Measurements from ENCODE around the gene RABEP2. TPM values are rescaled to one million over a fixed set of nuclear protein-coding genes. Genes with fewer than 3 reads are reported as not detected.
"Not testable (repeated sequence)": the region's sequence is repeated elsewhere in the genome, so short reads cannot be mapped to it uniquely, and the experiment has no call there.

RABEP2 gene
- total RNA-seq, 2 experiments from 2014 or later = 8.1 to 12.9 TPM

DNA sequence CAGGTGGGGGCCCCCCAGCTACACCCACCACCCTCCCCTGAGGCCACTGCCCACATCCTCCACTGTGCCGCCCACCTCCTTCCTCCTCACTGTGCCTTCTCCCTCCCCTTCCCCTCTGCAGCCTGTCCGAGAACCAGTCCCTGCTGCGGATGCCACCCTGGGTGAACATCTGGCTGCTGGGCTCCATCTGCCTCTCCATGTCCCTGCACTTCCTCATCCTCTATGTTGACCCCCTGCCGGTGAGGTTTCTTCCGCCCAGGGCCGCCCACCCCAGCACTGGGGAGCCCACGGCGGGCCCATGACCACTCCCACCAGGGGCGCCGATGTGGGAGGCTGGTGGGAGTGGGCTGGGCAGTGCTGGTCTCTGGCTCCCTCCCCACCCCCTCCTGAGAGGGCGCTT is 22.1 kb downstream of the RABEP2 start:
- Mint-ChIP-seq H3K36me3 (ENCODE audit: low read depth) (no peaks in the 10 kb centered on the region), H3K4me1 (no peaks in the 10 kb centered on the region), H3K9me3 (ENCODE audit: low read depth) (no peaks in the 10 kb centered on the region), H3K27me3 (no peaks in the 10 kb centered on the region), H3K4me3 (no peak overlapping the region), H3K27ac (no peak overlapping the region)
- DNase-seq = no peak
- intact Hi-C loops (cut with DNase I, micrococcal nuclease) = no loop called here
- ChIA-PET POLR2A (no interaction called here), CTCF (no interaction called here)
- ATAC-seq = no peak

DNA sequence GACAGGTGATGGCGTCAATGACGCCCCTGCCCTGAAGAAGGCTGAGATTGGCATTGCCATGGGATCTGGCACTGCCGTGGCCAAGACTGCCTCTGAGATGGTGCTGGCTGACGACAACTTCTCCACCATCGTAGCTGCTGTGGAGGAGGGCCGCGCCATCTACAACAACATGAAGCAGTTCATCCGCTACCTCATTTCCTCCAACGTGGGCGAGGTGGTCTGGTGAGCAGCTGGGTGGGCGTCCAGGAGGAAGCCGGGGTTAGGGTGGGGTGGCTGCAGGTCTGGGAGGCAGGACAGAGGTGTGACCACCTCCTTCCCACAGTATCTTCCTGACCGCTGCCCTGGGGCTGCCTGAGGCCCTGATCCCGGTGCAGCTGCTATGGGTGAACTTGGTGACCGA is 23.2 kb downstream of the RABEP2 start:
- no peak for DNase-seq
- Mint-ChIP-seq H3K9me3 (ENCODE audit: low read depth) (no peaks in the 10 kb centered on the region), H3K36me3 (ENCODE audit: low read depth) (no peaks in the 10 kb centered on the region), H3K27ac (no peak overlapping the region), H3K4me1 (no peaks in the 10 kb centered on the region), H3K4me3 (no peak overlapping the region), H3K27me3 (no peaks in the 10 kb centered on the region)
- no peak for ATAC-seq
- ChIA-PET POLR2A (no interaction called here), CTCF (no interaction called here)
- intact Hi-C loops (cut with DNase I, micrococcal nuclease) = no loop called here

DNA sequence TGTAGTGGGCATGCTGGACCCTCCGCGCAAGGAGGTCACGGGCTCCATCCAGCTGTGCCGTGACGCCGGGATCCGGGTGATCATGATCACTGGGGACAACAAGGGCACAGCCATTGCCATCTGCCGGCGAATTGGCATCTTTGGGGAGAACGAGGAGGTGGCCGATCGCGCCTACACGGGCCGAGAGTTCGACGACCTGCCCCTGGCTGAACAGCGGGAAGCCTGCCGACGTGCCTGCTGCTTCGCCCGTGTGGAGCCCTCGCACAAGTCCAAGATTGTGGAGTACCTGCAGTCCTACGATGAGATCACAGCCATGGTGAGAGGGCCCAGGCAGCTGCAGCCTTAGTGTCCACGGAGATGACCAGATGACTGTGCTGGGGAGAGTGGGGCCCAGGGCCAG is 24.4 kb downstream of the RABEP2 start:
- H3K36me3 Mint-ChIP-seq (ENCODE audit: low read depth) = no peaks in the 10 kb centered on the region
- POLR2A ChIA-PET = interaction anchor here (0.7 kb wide), 1 partner anchor 38 kb away, joined by 3 read pairs; no protein-coding TSS in a partner anchor

DNA sequence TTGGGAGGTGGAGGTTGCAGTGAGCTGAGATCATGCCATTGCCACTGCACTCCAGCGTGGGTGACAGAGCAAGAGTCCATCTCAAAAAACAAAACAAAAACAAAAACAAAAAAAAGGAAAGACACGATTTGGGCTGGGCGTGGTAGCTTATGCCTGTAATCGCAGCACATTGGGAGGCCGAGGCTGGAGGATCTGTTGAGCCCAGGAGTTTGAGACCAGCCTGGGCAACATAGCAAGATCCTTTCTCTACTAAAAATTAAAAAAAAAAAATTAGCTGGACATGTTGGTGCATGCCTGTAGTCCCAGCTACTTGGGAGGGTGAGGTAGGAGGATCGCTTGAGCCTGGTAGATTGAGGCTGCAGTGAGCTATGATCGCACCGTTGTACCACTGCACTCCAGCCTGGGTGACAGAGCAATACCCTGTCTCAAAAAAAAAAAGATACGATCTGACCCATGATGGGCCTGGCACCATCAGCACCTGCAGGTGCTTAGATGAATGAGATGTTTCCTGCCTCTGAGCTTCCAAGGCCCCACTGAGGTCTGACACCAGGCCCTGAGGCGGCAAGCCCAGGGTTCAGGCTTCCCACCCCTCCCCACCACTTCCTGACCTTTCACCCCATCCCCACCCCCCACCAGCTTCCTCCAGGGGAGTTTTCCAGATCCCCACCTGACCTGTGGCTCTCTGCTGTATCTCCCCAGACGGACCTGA is 25.0 kb downstream of the RABEP2 start:
- Mint-ChIP-seq H3K4me3 (no peak overlapping the region), H3K27me3 (no peaks in the 10 kb centered on the region), H3K27ac (no peak overlapping the region), H3K9me3 (ENCODE audit: low read depth) (no peaks in the 10 kb centered on the region), H3K36me3 (ENCODE audit: low read depth) (no peaks in the 10 kb centered on the region), H3K4me1 (no peaks in the 10 kb centered on the region)
- ChIA-PET POLR2A (interaction anchor here (0.7 kb wide), 2 partner anchors 38 to 361 kb away, joined by 3 to 4 read pairs; partner anchors contain the start of gene NUPR1), CTCF (interaction anchor here (0.6 kb wide), 1 partner anchor 89 kb away, joined by 3 read pairs; no protein-coding TSS in a partner anchor)
- no peak for ATAC-seq
- no peak for DNase-seq
- intact Hi-C loops (cut with DNase I, micrococcal nuclease) = no loop called here

More for the DNA sequence above, 24.4 kb downstream of the RABEP2 start:
- intact Hi-C loops (cut with DNase I, micrococcal nuclease) = no loop called here
- ATAC-seq (no peak), DNase-seq (no peak)
- Mint-ChIP-seq H3K9me3 (ENCODE audit: low read depth) (no peaks in the 10 kb centered on the region), H3K4me3 (no peak overlapping the region), H3K27ac (no peak overlapping the region), H3K27me3 (no peaks in the 10 kb centered on the region), H3K4me1 (no peaks in the 10 kb centered on the region)
- CTCF ChIA-PET = no interaction called here

DNA sequence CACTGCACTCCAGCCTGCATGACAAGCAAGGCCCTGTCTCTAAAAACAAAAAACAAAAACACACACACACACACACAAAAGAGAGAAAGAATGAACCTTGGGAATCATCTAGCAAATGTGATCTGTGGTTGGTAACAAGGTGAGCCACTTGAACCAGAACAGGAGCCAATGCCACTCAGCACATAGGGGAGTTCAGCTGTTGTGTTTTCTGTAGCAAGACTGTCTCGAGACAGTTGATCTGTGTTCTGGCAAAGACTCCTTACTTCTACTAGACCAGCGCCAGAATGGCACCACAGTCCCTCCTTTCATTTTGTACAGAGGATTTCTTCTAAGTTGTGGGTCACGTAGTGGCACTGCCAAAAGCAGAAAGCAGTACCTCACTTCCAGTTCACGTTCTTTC is 26.1 kb downstream of the RABEP2 start:
- no peaks in the 10 kb centered on the region for H3K9me3 Mint-ChIP-seq (ENCODE audit: low read depth)
- H3K4me1 Mint-ChIP-seq = no peaks in the 10 kb centered on the region
- CTCF ChIA-PET = interaction anchor here (1.3 kb wide), 1 partner anchor 9 kb away, joined by 3 read pairs; no protein-coding TSS in a partner anchor
- H3K4me3 Mint-ChIP-seq = no peak overlapping the region
- H3K27ac Mint-ChIP-seq = no peak overlapping the region
- no peak for DNase-seq
- no peaks in the 10 kb centered on the region for H3K27me3 Mint-ChIP-seq
- POLR2A ChIA-PET = interaction anchor here (0.7 kb wide), 1 partner anchor 21 kb away, joined by 4 read pairs; no protein-coding TSS in a partner anchor
- intact Hi-C loops (cut with DNase I, micrococcal nuclease) = no loop called here
- ATAC-seq = no peak
- H3K36me3 Mint-ChIP-seq (ENCODE audit: low read depth) = no peaks in the 10 kb centered on the region

DNA sequence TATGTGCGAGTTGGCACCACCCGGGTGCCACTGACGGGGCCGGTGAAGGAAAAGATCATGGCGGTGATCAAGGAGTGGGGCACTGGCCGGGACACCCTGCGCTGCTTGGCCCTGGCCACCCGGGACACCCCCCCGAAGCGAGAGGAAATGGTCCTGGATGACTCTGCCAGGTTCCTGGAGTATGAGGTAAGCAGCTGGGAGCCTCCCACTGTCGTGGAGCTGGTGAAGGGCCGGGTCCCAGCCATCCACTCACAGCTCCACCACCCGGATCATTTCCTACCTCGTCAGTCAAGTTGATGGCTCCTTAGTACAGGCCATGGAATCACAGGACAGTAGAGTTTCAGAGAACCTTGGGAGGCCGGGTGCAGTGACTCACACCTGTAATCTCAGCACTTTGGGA is 26.8 kb downstream of the RABEP2 start:
- no peak overlapping the region for H3K4me3 Mint-ChIP-seq
- no peaks in the 10 kb centered on the region for H3K36me3 Mint-ChIP-seq (ENCODE audit: low read depth)
- intact Hi-C loops (cut with DNase I, micrococcal nuclease) = no loop called here
- DNase-seq = no peak
- POLR2A ChIA-PET = interaction anchor here (0.7 kb wide), 1 partner anchor 22 kb away, joined by 4 read pairs; no protein-coding TSS in a partner anchor
- no peaks in the 10 kb centered on the region for H3K27me3 Mint-ChIP-seq
- no peaks in the 10 kb centered on the region for H3K4me1 Mint-ChIP-seq
- no peak overlapping the region for H3K27ac Mint-ChIP-seq
- CTCF ChIA-PET = interaction anchor here (1.3 kb wide), 1 partner anchor 9 kb away, joined by 3 read pairs; no protein-coding TSS in a partner anchor
- ATAC-seq = no peak
- no peaks in the 10 kb centered on the region for H3K9me3 Mint-ChIP-seq (ENCODE audit: low read depth)

DNA sequence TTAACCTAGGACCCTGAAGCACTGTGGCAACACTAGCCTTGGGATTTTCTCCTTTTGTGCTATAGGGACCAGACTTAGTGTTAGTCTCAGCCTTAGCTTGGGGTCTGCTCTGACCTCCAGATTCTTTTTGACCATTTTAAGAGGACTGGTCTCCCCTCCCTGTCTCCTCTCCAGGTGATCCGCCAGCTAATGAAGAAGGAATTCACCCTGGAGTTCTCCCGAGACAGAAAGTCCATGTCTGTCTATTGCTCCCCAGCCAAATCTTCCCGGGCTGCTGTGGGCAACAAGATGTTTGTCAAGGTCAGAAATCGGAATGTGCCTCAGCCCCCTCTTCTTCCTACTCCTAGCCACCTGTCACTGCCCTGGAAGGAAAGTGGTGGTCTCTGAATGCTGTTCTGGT is 27.2 kb downstream of the RABEP2 start:
- no peaks in the 10 kb centered on the region for H3K36me3 Mint-ChIP-seq (ENCODE audit: low read depth)
- no peaks in the 10 kb centered on the region for H3K9me3 Mint-ChIP-seq (ENCODE audit: low read depth)
- CTCF ChIA-PET = interaction anchor here (1.3 kb wide), 1 partner anchor 8 kb away, joined by 3 read pairs; no protein-coding TSS in a partner anchor
- H3K27ac Mint-ChIP-seq = no peak overlapping the region
- ATAC-seq (no peak), DNase-seq (no peak)
- POLR2A ChIA-PET = no interaction called here
- H3K27me3 Mint-ChIP-seq = no peaks in the 10 kb centered on the region
- no peak overlapping the region for H3K4me3 Mint-ChIP-seq
- H3K4me1 Mint-ChIP-seq = no peaks in the 10 kb centered on the region
- intact Hi-C loops (cut with DNase I, micrococcal nuclease) = no loop called here

DNA sequence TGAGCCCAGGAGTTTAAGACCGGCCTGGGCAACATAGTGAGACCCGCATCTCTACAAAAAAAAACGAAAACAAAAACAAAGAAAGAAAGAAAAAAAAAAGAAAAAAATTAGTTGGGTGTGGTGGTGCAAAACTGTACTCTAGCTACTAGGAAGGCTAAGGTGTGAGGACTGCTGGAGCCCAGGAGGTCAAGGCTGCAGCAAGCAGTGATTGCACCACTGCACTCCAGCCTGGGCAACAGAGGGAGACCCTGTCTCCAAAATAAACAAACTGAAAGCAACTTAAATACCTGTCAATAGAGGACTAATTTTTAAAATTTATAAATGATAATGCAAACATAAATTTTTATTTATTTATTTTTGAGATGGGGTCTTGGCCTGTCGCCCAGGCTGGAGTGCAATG is 29.4 kb downstream of the RABEP2 start:
- H3K36me3 Mint-ChIP-seq (ENCODE audit: low read depth) = no peaks in the 10 kb centered on the region
- ChIA-PET POLR2A (no interaction called here), CTCF (interaction anchor here (0.8 kb wide), 1 partner anchor 50 kb away, joined by 6 read pairs; no protein-coding TSS in a partner anchor)
- H3K27ac Mint-ChIP-seq = no peak overlapping the region
- intact Hi-C loops (cut with DNase I, micrococcal nuclease) = no loop called here
- DNase-seq = no peak
- ATAC-seq = no peak
- no peaks in the 10 kb centered on the region for H3K4me1 Mint-ChIP-seq
- no peak overlapping the region for H3K4me3 Mint-ChIP-seq
- no peaks in the 10 kb centered on the region for H3K9me3 Mint-ChIP-seq (ENCODE audit: low read depth)
- H3K27me3 Mint-ChIP-seq = no peaks in the 10 kb centered on the region

DNA sequence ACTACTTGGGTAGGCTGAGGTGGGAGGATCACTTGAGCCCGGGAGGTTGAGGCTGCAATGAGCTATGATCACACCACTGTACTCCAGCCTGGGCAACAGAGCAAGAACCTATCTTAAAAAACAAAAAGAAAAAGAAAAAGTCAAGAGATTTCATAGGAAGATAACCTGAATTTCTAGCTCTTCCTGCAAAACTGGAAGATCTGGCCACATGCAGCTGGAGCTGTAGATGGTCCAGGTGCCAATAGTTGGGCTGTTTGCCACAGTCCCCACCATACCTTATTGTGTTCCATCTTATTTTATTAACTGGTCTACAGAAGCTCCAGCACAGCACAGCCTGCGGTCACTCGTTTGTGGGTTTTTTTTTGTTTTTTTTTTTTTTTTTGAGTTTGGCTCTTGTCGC is 31.7 kb downstream of the RABEP2 start:
- ATAC-seq = no peak
- Mint-ChIP-seq H3K27ac (no peak overlapping the region), H3K4me1 (no peaks in the 10 kb centered on the region), H3K9me3 (ENCODE audit: low read depth) (no peaks in the 10 kb centered on the region), H3K36me3 (ENCODE audit: low read depth) (no peaks in the 10 kb centered on the region), H3K27me3 (no peaks in the 10 kb centered on the region), H3K4me3 (no peak overlapping the region)
- intact Hi-C loops (cut with DNase I, micrococcal nuclease) = no loop called here
- CTCF ChIA-PET = interaction anchor here (0.7 kb wide), 1 partner anchor 37 kb away, joined by 3 read pairs; no protein-coding TSS in a partner anchor
- no peak for DNase-seq
- POLR2A ChIA-PET = no interaction called here

DNA sequence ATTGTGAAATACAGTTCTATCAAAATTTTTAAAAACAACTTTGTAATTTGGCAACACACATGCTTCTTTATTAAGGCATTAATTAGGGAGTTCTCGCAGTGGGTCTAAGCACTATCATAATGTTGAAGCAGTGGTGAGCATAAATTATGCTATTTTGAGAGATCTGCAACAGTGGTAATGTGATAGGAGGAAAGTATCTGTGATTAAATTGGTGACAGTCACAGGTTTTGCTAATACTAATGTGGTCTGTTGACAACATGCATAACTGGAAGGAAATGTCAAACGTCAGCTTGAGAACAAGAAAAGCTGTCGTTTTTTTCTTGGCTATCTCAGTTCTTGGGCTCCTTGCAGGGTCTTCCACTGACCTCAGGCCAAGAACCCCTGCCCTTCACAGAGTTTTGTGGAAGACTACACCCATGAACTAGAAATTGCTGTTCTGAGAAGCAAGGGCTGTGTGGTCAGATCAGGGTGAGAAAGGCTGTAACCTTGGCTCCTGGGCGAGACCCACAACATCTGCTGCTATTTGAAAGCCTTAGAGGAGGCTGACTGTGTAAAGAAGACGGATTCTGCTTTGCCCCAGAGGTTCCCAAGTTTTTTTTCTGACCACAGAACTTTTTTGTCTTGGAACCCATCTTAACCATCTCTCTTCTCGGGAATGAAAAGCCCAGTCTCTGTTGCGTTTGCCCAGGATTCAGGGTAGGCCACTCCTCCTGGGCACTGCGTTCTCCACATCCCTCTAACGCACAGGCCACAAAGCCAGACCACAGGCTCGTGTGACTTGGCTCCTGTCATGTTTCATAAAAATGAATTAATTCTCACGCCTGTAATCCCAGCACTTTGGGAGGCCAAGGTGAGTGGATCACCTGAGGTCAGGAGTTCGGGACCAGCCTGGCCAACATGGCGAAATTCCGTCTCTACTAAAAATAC is 32.8 kb downstream of the RABEP2 start:
- Mint-ChIP-seq H3K4me1 (no peaks in the 10 kb centered on the region), H3K9me3 (ENCODE audit: low read depth) (no peaks in the 10 kb centered on the region), H3K4me3 (no peak overlapping the region), H3K36me3 (ENCODE audit: low read depth) (no peaks in the 10 kb centered on the region), H3K27me3 (no peaks in the 10 kb centered on the region), H3K27ac (no peak overlapping the region)
- ChIA-PET POLR2A (no interaction called here), CTCF (interaction anchor here (0.7 kb wide), 1 partner anchor 41 kb away, joined by 3 read pairs; no protein-coding TSS in a partner anchor)
- no peak for DNase-seq
- intact Hi-C loops (cut with DNase I, micrococcal nuclease) = no loop called here
- ATAC-seq = no peak

DNA sequence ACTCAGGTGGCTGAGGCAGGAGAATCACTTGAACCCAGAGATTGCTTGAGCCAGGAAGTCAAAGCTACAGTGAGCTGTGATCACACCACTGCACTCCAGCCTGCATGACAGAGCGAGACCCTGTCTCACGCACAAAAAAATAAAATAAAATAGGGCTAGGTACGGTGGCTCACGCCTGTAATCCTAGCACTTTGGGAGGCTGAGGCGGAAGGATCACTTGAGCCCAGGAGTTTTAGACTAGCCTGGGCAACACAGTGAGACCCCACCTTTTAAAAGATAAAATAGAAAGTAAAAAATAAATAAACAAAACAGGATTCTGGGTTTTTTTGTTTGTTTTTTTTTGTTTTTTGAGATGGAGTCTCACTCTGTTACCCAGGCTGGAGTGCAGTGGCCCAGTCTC is 34.7 kb downstream of the RABEP2 start:
- ATAC-seq; H3K27ac Mint-ChIP-seq; POLR2A ChIA-PET; H3K27me3 Mint-ChIP-seq; intact Hi-C loops (cut with DNase I, micrococcal nuclease); DNase-seq; H3K9me3 Mint-ChIP-seq (ENCODE audit: low read depth); H3K4me1 Mint-ChIP-seq; H3K4me3 Mint-ChIP-seq; H3K36me3 Mint-ChIP-seq (ENCODE audit: low read depth): not testable (repeated sequence)
- CTCF ChIA-PET = interaction anchor here (0.6 to 0.7 kb wide), 3 partner anchors 10 to 139 kb away, joined by 3 read pairs; no protein-coding TSS in a partner anchor

Data from activated CD4-positive, alpha-beta T cell treated with anti-CD3 and anti-CD28 coated beads for 36 hours (primary cell).